Tibial nerve (tissue), 4 donors: ENCODE results near the gene ASPSCR1.

Source experiments
- EP300 ChIP-seq, 2 donors: sonication (generic); formaldehyde crosslinking; IDR thresholded peaks; one replicate each; pipeline ENCODE4 v1.6.1; 2017; ENCODE audit warnings: antibody characterized with exemption in 2 of 2, mild to moderate bottlenecking in 1 of 2
- POLR2A ChIP-seq, 2 donors: fragments of 450-650 bp; IDR thresholded peaks; one replicate each; pipeline ENCODE4 v1.6.1; 2017; ENCODE audit warnings: antibody characterized with exemption in 2 of 2, mild to moderate bottlenecking in 2 of 2, moderate library complexity in 2 of 2
- TF ChIP-seq, protein P1 (sequence below), 5 experiments: fragments of 200-600 bp in 3 of 5; fragments of 450-650 bp in 2 of 5; sonication (generic) in 3 of 5; IDR thresholded peaks; one replicate each; pipeline ENCODE4 v1.5.1; 2016 to 2019; ENCODE audit warnings: antibody characterized with exemption in 5 of 5, mild to moderate bottlenecking in 3 of 5, moderate library complexity in 2 of 5

DNA sequence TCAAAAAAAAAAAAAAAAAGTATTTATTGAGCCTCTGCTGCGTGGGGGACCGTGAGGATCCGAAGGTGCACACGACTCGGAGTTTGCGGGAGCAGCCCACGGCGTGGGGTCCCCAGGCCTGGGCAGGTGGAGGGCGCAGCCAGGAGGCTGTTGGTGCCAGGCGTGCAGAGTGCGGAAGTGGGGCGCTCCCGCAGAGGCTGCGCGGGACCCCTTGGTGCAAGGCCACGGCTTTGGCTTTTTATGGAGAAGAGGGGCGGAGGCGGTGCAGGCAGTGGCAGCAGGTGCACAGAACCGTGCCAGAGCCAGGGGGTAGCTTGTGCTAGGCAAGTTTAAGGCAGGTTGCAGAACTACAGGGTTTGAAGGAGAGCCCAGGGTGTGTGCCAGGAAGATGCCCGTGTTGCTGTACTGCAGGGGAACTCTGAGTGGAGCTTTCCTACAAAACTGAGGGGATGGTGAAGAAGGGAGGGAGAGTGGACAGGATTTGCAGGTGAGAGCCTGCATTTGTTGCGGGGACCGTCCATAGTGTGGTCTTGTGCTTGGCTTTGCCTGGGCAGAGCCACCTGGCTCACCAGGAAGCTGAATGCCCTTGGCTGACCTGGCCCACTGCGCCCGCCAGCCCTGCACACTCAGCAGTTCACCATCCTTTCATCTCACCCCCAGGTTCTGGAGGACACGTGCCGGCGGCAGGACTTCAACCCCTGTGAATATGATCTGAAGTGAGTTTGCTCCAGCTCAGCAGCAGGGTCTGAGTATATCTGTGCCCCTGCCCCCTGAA, 1.3 kb downstream of the ASPSCR1 start:
- TF ChIP-seq, protein P1, sequence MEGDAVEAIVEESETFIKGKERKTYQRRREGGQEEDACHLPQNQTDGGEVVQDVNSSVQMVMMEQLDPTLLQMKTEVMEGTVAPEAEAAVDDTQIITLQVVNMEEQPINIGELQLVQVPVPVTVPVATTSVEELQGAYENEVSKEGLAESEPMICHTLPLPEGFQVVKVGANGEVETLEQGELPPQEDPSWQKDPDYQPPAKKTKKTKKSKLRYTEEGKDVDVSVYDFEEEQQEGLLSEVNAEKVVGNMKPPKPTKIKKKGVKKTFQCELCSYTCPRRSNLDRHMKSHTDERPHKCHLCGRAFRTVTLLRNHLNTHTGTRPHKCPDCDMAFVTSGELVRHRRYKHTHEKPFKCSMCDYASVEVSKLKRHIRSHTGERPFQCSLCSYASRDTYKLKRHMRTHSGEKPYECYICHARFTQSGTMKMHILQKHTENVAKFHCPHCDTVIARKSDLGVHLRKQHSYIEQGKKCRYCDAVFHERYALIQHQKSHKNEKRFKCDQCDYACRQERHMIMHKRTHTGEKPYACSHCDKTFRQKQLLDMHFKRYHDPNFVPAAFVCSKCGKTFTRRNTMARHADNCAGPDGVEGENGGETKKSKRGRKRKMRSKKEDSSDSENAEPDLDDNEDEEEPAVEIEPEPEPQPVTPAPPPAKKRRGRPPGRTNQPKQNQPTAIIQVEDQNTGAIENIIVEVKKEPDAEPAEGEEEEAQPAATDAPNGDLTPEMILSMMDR (IDR thresholded peaks at IDR 0.05) = no peak
- TF ChIP-seq POLR2A (IDR thresholded peaks at IDR 0.05) = no peak
- no peak for TF ChIP-seq EP300 (IDR thresholded peaks at IDR 0.05)
